GM18505 (cell line): ENCODE results near the gene YTHDC2.

Experiments used
- ATAC-seq: cut with Tn5 transposase; IDR thresholded peaks from one replicate; pipeline ENCODE4 v1.9.1; 2021; ENCODE audit not compliant: unreplicated experiment
- POLR2A ChIP-seq: IDR thresholded peaks from 4 replicates; pipeline ENCODE4 v1.6.1; 2011; ENCODE audit warnings: borderline replicate concordance; ENCODE audit not compliant: insufficient read depth, insufficient read length; ENCODE audit errors: extremely low read depth

Gene YTHDC2

GRCh38 chr5:113531481-113532159 is 18.1 kb downstream of the YTHDC2 start:
- ATAC-seq: no peak
- TF ChIP-seq POLR2A: no peak

- TF ChIP-seq POLR2A: no peak
- no peak for ATAC-seq
Observed at GRCh38 chr5:113538313-113538712, 24.8 kb downstream of the YTHDC2 start.

- TF ChIP-seq POLR2A: no peak
- no peak for ATAC-seq
Observed at GRCh38 chr5:113546703-113547183, 33.2 kb downstream of the YTHDC2 start.

- ATAC-seq: peak; percentile 67
- TF ChIP-seq POLR2A: no peak
Observed at GRCh38 chr5:113548396-113548795, 34.9 kb downstream of the YTHDC2 start.

DNA sequence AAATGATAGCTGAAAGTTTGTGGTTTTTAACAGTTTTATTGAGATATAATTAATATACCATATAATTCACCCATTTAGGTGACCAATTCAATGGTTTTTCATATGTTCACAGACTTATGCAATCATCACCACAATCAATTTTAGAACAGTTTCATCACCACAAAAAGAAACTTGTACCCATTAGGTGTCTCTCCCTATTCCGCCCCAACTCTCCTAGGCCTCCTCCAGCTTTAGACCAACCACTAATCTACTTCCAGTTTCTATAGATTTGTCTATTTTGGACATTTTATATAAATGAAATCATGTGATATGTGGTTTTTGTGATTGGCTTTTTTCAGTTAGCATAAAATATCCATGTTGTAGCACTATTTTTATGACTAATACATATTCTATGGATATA is 38.6 kb downstream of the YTHDC2 start:
- TF ChIP-seq POLR2A: no peak
- no peak for ATAC-seq

- ATAC-seq: no peak
- no peak for TF ChIP-seq POLR2A
Observed at GRCh38 chr5:113552620-113553019, 39.1 kb downstream of the YTHDC2 start.

GRCh38 chr5:113562828-113563400 is 49.4 kb downstream of the YTHDC2 start:
- no peak for TF ChIP-seq POLR2A
- ATAC-seq: no peak

DNA sequence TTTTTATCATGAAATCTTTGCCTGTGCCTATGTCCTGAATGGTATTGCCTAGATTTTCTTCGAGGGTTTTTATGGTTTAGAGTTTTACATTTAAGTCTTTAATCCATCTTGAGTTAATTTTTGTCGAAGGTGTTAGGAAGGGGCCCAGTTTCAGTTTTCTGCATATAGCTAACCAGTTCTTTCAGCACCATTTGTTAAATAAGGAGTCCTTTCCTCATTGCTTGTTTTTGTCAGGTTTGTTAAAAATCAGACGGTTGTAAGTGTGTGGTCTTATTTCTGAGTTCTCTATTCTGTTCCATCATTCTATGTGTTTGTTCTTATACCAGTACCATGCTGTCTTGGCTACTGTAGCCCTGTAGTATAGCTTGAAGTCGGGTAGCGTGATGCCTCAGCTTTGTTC is 55.9 kb downstream of the YTHDC2 start:
- no peak for TF ChIP-seq POLR2A
- no peak for ATAC-seq

GRCh38 chr5:113572716-113573115 is 59.2 kb downstream of the YTHDC2 start:
- no peak for ATAC-seq
- TF ChIP-seq POLR2A: no peak

DNA sequence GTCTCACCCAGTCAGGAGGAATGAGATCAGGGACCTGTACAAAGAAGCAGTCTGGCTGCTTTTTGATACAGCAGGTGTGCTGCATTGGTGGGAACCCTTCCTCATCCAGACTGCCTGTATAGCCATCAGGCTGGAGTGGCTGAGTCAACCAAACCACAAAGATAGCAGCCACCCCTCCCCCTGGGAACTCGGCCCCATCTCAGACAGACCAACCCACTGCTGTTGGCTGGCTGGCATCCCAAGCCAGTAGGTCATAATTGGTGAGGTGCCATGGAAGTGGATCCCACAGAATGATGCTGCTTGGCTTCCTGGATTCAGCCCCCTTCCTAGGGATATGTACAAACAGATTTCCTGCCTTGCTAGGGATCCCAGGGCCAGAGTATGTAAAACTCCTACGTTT is 60.9 kb downstream of the YTHDC2 start:
- TF ChIP-seq POLR2A: no peak
- ATAC-seq: no peak

- TF ChIP-seq POLR2A: no peak
Observed at GRCh38 chr5:113575074-113575473, 61.6 kb downstream of the YTHDC2 start.

GRCh38 chr5:113578091-113578490 is 64.6 kb downstream of the YTHDC2 start:
- ATAC-seq: no peak
- TF ChIP-seq POLR2A: no peak

More at GRCh38 chr5:113575074-113575473, 61.6 kb downstream of the YTHDC2 start:
- no peak for ATAC-seq

DNA sequence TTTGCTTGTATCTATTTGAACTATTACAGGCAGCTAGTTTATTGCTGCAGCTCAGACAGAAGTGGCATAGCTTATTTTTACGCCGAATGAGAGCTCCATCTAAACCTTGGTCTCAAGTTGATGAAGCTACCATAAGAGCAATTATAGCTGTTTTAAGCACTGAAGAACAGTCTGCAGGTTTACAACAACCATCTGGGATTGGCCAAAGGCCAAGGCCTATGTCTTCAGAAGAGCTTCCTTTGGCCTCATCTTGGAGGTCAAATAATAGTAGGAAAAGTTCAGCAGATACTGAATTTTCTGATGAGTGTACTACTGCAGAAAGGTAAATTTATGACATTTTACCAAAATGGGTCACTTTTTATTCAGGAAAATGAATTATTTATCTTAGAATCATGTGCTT is 67.9 kb downstream of the YTHDC2 start:
- no peak for TF ChIP-seq POLR2A
- no peak for ATAC-seq

DNA sequence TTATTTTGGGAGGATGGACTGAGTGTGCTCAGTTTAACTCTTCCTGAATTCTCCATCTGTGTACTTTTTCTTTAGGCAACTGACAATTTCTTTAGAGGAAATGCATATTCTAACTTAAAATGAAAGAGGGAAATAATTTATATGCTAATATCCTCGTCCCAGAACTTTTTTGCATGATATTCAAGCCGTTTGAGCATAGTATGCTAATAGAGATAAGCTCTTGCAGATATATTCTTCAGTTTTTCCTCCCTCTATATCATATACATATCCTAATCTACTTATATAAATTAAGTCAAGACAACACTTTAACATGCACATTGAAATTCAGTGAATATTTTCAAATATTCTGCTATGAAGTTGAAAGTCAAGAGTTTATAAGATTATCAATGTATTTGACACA is 84.7 kb downstream of the YTHDC2 start:
- TF ChIP-seq POLR2A: no peak
- ATAC-seq: no peak
